Naive thymus-derived CD8-positive, alpha-beta T cell (primary cell): Measurements from ENCODE around the gene BBS5. TPM values are rescaled to one million over a fixed set of nuclear protein-coding genes. Genes with fewer than 3 reads are reported as not detected.
A peak's percentile ranks its signal among the peaks of the same experiment; 100 is the strongest.
"Not testable (repeated sequence)": the region's sequence is repeated elsewhere in the genome, so short reads cannot be mapped to it uniquely, and the experiment has no call there.

Experiments
- ATAC-seq, 2 donors: fragments of 150-1000 bp; cut with Tn5 transposase in 1 of 2; sonication (Bioruptor Pico), chemical (Tn5 transposase) in 1 of 2; 1 replicate in 1 of 2; 2 replicates in 1 of 2; pipeline ENCODE4 v1.10.0; 2021; ENCODE audit warnings: mild to moderate bottlenecking in 2 of 2, moderate library complexity in 2 of 2
- POLR2A ChIA-PET: fragments of 350-600 bp; sonication (Branson Sonifier 250); formaldehyde crosslinking; loops from one replicate; lab custom pipeline; 2021; ENCODE audit warnings: antibody characterized with exemption; lab: Charles Lee
- DNase-seq, 10 donors: peaks; one replicate each; pipeline versions ENCODE4 v3.0.0 to v3.0.0-alpha.2; 2020 to 2022
- H3K27ac Mint-ChIP-seq, 10 donors: one replicate each; pipeline ENCODE4 v1.8.0; 2020 to 2022; ENCODE audit warnings: mild to moderate bottlenecking in 10 of 10, mixed read lengths in 10 of 10, moderate library complexity in 4 of 10, inconsistent platforms in 1 of 10
- H3K27me3 Mint-ChIP-seq, 5 donors: one replicate each; pipeline ENCODE4 v1.8.0; 2021 to 2022; ENCODE audit warnings: mixed read lengths in 5 of 5
- H3K36me3 Mint-ChIP-seq, 3 donors: one replicate each; pipeline ENCODE4 v1.8.0; 2020 to 2022; ENCODE audit warnings: mixed read lengths in 3 of 3, mild to moderate bottlenecking in 2 of 3, inconsistent platforms in 1 of 3
- H3K4me1 Mint-ChIP-seq, 4 donors: one replicate each; pipeline ENCODE4 v1.8.0; 2021 to 2022; ENCODE audit warnings: mixed read lengths in 4 of 4
- H3K4me3 Mint-ChIP-seq, 10 donors: one replicate each; pipeline ENCODE4 v1.8.0; 2020 to 2022; ENCODE audit warnings: mild to moderate bottlenecking in 10 of 10, mixed read lengths in 10 of 10, moderate library complexity in 6 of 10, inconsistent platforms in 1 of 10
- H3K9me3 Mint-ChIP-seq, 9 donors: one replicate each; pipeline ENCODE4 v1.8.0; 2020 to 2022; ENCODE audit warnings: mixed read lengths in 9 of 9, mild to moderate bottlenecking in 3 of 9, inconsistent platforms in 1 of 9, moderate library complexity in 1 of 9
- polyA plus RNA-seq, 3 donors: library from polyadenylated mRNA; unstranded; fragments of 300-500 nt; fragmentation: Illumina TruSeq; gene quantifications; one replicate each; pipeline ENCODE4 v1.2.3, GENCODE V29; 2021
- total RNA-seq, 8 experiments: library from RNA in 2 of 8; stranded (reverse) in 2 of 8; gene quantifications; one replicate each; pipeline ENCODE4 v1.2.3 and lab custom pipeline; 2021 to 2026

The BBS5 gene
- total and polyA plus RNA-seq, 5 experiments from 2014 or later = 1.0 to 4.1 (median 1.4) TPM

DNA sequence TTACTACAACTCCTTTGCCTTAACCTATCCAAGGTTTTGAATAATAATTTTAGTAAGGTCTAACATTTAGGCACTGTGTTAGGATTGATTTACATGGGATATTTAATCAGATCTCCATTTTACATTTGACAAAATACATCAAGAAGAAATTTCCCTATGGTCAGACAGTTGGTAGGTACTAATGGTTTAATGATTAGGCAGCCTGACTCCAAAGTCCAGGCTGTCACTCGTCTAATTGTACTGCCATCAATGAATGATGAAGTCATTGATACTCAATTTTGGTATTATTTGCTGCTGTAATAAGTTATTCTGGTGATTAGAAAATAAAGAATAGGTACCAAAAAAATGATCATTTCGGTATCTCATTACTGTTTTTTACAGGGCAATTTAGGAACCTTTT is 14.1 kb downstream of the BBS5 start:
- H3K9me3 Mint-ChIP-seq = no peaks in the 10 kb centered on the region
- POLR2A ChIA-PET = no interaction called here
- DNase-seq (no peak), ATAC-seq (no peak)
- no peaks in the 10 kb centered on the region for H3K27me3 Mint-ChIP-seq
- no peak overlapping the region for H3K27ac Mint-ChIP-seq
- no peaks in the 10 kb centered on the region for H3K4me1 Mint-ChIP-seq
- H3K4me3 Mint-ChIP-seq = no peak overlapping the region
- peaks cover 0 to 30% (median 16%) of the 10 kb centered on the region in 3 donors for H3K36me3 Mint-ChIP-seq

- Mint-ChIP-seq H3K4me3 (no peak overlapping the region), H3K4me1 (no peaks in the 10 kb centered on the region), H3K36me3 (peaks cover 0 to 26% (median 12%) of the 10 kb centered on the region in 3 donors), H3K27ac (peak overlapping the region in 1 of 10 donors; percentile 61), H3K9me3 (no peaks in the 10 kb centered on the region), H3K27me3 (no peaks in the 10 kb centered on the region)
- DNase-seq (no peak), ATAC-seq (no peak)
- POLR2A ChIA-PET = no interaction called here
Measured at GRCh38 chr2:169495310-169495928, 16.1 kb downstream of the BBS5 start.

DNA sequence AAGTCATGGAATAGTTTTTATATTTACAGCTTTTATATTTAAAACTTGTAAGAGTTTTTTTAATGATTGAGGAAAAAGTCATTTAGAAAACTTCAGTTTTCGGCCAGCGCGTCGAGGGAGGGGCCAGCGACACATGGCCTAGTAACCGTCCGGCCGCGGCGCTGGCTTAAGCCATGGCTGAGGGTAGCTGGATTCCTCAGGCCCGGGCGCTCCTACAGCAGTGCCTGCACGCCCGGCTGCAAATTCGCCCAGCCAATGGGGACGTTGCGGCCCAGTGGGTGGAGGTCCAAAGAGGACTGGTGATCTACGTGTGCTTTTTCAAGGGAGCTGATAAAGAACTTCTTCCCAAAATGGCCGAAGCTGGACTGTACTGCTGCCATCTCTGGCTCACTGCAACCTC is 25.4 kb downstream of the BBS5 start:
- POLR2A ChIA-PET = no interaction called here
- Mint-ChIP-seq H3K27ac (no peak overlapping the region), H3K27me3 (no peaks in the 10 kb centered on the region), H3K9me3 (no peaks in the 10 kb centered on the region), H3K4me1 (no peaks in the 10 kb centered on the region), H3K36me3 (peaks cover 6 to 9% (median 6%) of the 10 kb centered on the region in 3 donors), H3K4me3 (no peak overlapping the region)
- no peak for DNase-seq
- no peak for ATAC-seq

GRCh38 chr2:169507698-169508097 is 28.4 kb downstream of the BBS5 start:
- no peak for DNase-seq
- no peak for ATAC-seq
- H3K4me3 Mint-ChIP-seq = no peak overlapping the region
- peaks cover 6 to 10% (median 9%) of the 10 kb centered on the region in 3 donors for H3K36me3 Mint-ChIP-seq
- POLR2A ChIA-PET = no interaction called here
- no peaks in the 10 kb centered on the region for H3K4me1 Mint-ChIP-seq
- no peaks in the 10 kb centered on the region for H3K9me3 Mint-ChIP-seq
- H3K27ac Mint-ChIP-seq = no peak overlapping the region
- H3K27me3 Mint-ChIP-seq = no peaks in the 10 kb centered on the region

DNA sequence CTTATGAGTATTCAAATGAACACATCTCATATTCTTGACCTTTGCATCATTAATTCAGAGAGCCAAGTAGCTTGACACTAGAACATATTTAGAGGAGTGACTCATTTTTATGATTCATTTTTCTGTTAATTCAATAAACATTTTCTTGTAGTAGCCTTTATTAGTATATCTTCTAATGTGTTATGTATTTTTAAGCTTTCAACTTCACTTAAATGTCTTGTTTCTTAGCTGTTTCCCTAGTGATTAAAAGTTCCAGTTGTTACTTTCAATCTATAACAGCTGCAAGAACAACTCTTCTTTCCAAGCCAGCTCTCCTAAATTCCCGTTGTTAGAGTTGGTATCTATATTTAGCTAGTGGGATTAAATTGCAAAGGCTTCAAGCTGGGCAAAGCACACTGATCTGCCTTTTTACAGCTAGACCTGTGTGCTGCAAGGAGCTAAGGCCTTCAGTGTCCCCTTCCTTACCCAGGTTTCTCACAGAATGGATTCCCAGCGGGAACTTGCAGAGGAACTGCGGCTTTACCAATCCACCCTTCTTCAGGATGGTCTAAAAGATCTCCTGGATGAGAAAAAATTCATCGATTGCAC is 30.1 kb downstream of the BBS5 start, which contains the start of gene KLHL41:
KLHL41 (plus strand) TSS at position 405 of the 588 bp plus-strand sequence; CDS start at position 482, 77 bp downstream.
- POLR2A ChIA-PET = no interaction called here

GRCh38 chr2:169509955-169510354 is 30.7 kb downstream of the BBS5 start:
- H3K4me1 Mint-ChIP-seq = no peaks in the 10 kb centered on the region
- peaks cover 0 to 4% (median 0%) of the 10 kb centered on the region in 3 donors for H3K36me3 Mint-ChIP-seq
- no peaks in the 10 kb centered on the region for H3K9me3 Mint-ChIP-seq
- no peaks in the 10 kb centered on the region for H3K27me3 Mint-ChIP-seq
- DNase-seq (no peak), ATAC-seq (no peak)
- no peak overlapping the region for H3K27ac Mint-ChIP-seq
- no peak overlapping the region for H3K4me3 Mint-ChIP-seq
- POLR2A ChIA-PET = no interaction called here

More for the DNA sequence above, 30.1 kb downstream of the BBS5 start, which contains the start of gene KLHL41:
- Mint-ChIP-seq H3K9me3 (no peaks in the 10 kb centered on the region), H3K27me3 (no peaks in the 10 kb centered on the region), H3K27ac (no peak within 1 kb of the TSS), H3K4me3 (no peak within 1 kb of the TSS), H3K4me1 (no peaks in the 10 kb centered on the region), H3K36me3 (peaks cover 0 to 4% (median under 1%) of the 10 kb centered on the region in 3 donors)
- DNase-seq (no peak), ATAC-seq (no peak)

GRCh38 chr2:169510496-169510895 is 31.2 kb downstream of the BBS5 start:
- Mint-ChIP-seq H3K4me3 (no peak overlapping the region), H3K9me3 (no peaks in the 10 kb centered on the region), H3K4me1 (no peaks in the 10 kb centered on the region), H3K27me3 (no peaks in the 10 kb centered on the region), H3K36me3 (peaks cover 0 to 4% (median 0%) of the 10 kb centered on the region in 3 donors), H3K27ac (no peak overlapping the region)
- POLR2A ChIA-PET = no interaction called here
- DNase-seq (no peak), ATAC-seq (no peak)

DNA sequence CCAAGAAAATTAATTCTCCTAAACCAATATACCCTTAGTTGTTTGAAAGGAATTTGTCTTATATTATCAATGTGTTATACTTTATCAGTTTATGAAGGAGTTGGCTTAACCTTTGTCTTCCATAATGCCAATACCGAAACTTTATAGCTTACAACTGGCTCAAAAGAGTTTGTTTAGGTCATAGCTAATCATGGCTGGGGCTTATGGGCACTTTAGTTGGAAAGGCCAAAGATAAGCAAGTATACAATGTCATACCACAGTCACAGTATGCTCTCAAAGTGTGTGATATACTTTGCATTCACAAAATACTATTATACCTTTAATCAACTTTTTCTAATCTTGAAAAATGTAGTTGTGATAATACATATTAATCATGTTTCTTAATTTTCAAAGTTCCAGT is 32.5 kb downstream of the BBS5 start:
- no peaks in the 10 kb centered on the region for H3K27me3 Mint-ChIP-seq
- H3K9me3 Mint-ChIP-seq = no peaks in the 10 kb centered on the region
- POLR2A ChIA-PET = no interaction called here
- DNase-seq (no peak), ATAC-seq (no peak)
- H3K4me3 Mint-ChIP-seq = no peak overlapping the region
- peaks cover 0 to 4% (median 0%) of the 10 kb centered on the region in 3 donors for H3K36me3 Mint-ChIP-seq
- no peaks in the 10 kb centered on the region for H3K4me1 Mint-ChIP-seq
- no peak overlapping the region for H3K27ac Mint-ChIP-seq

- Mint-ChIP-seq H3K36me3 (peaks cover 0 to 4% (median 0%) of the 10 kb centered on the region in 3 donors), H3K4me1 (no peaks in the 10 kb centered on the region), H3K27ac (no peak overlapping the region), H3K4me3 (no peak overlapping the region), H3K27me3 (no peaks in the 10 kb centered on the region), H3K9me3 (no peaks in the 10 kb centered on the region)
- DNase-seq = no peak
- POLR2A ChIA-PET = no interaction called here
- ATAC-seq = no peak
Measured at GRCh38 chr2:169512525-169512924, 33.2 kb downstream of the BBS5 start.

- POLR2A ChIA-PET = no interaction called here
- no peaks in the 10 kb centered on the region for H3K4me1 Mint-ChIP-seq
- H3K27ac Mint-ChIP-seq = no peak overlapping the region
- ATAC-seq (no peak), DNase-seq (no peak)
- no peaks in the 10 kb centered on the region for H3K9me3 Mint-ChIP-seq
- H3K36me3 Mint-ChIP-seq = peaks cover 0 to 4% (median 0%) of the 10 kb centered on the region in 3 donors
- no peaks in the 10 kb centered on the region for H3K27me3 Mint-ChIP-seq
- no peak overlapping the region for H3K4me3 Mint-ChIP-seq
Measured at GRCh38 chr2:169513094-169513493, 33.8 kb downstream of the BBS5 start.

DNA sequence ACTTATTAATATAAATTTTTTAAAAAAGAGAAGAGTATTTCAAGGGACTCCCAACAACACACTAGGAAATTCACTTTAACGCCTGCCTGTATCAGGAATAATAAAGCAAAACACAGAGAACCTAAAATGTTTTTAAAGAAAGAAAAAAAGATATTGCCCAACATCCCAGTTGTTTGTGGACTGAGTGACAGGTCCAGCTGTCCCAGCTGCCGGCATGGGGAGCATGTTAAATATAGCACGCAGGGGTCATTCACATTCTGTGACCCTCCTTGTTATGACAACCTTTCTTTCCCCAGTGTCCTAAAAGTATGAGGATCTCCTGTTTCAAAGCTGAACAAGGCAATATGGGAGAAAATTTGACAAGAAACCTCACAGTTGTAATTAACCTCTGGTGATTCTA is 34.6 kb downstream of the BBS5 start:
- Mint-ChIP-seq H3K27me3 (no peaks in the 10 kb centered on the region), H3K4me3 (no peak overlapping the region), H3K9me3 (no peaks in the 10 kb centered on the region), H3K27ac (no peak overlapping the region), H3K4me1 (no peaks in the 10 kb centered on the region), H3K36me3 (peaks cover 0 to 4% (median 0%) of the 10 kb centered on the region in 3 donors)
- DNase-seq (no peak), ATAC-seq (no peak)
- POLR2A ChIA-PET = no interaction called here

DNA sequence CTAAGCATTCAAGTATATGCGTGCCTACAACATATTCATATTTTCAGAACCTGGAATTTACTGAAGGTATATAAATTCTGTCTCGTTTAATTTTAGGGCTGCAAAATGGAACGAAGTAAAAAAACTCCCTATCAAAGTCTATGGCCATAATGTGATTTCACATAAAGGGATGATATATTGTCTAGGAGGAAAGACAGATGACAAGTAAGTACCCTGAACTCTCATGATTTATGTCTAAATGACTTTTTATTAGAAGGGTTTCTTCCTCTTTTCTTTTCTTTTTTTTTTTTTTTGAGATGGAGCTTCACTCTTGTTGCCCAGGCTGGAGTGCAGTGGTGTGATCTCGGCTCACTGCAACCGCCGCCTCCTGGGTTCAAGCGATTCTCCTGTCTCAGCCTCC is 35.5 kb downstream of the BBS5 start:
- H3K27me3 Mint-ChIP-seq, ATAC-seq, POLR2A ChIA-PET, H3K9me3 Mint-ChIP-seq, DNase-seq, H3K27ac Mint-ChIP-seq, H3K4me1 Mint-ChIP-seq, H3K4me3 Mint-ChIP-seq, H3K36me3 Mint-ChIP-seq: not testable (repeated sequence)

DNA sequence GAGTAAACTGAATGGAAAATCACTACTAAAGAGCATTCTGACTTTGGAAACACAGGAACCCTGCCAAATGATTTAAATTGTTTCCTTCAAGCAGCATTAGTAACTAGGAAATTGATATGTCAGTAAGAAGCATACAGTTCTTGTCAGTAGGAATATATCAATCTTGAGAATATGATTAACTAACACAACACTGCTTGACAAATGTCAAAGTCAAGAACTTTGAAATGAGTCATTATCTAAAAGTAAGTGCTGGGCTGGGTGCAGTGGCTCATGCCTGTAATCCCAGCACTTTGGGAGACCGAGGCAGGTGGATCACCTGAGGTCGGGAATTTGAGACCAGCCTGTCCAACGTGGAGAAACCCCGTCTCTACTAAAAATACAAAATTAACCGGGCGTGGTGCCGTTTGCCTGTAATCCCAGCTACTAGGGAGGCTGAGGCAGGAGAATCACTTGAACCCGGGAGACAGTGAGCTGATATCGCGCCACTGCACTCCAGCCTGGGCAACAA is 37.2 kb downstream of the BBS5 start:
- ATAC-seq, H3K27ac Mint-ChIP-seq, H3K9me3 Mint-ChIP-seq, POLR2A ChIA-PET, H3K36me3 Mint-ChIP-seq, H3K27me3 Mint-ChIP-seq, H3K4me1 Mint-ChIP-seq, DNase-seq, H3K4me3 Mint-ChIP-seq: not testable (repeated sequence)
